ENCODE measurements around the gene PTGS1. TPM values are rescaled to one million over a fixed set of nuclear protein-coding genes. Genes with fewer than 3 reads are reported as not detected.

Gene PTGS1
- total and polyA plus RNA-seq, 2 of the 8 experiments (the other 6 are each of a cell fraction or from before 2014, with no cell fraction given), result 1.1 to 1.9 TPM

GRCh38 chr9:122442568-122442967 is 71.7 kb downstream of the PTGS1 start:
- H3K23me2 ChIP-seq (ENCODE audit: low read depth, low read length), result no peaks in the 10 kb centered on the region
- no peak overlapping the region for H3K14ac ChIP-seq (ENCODE audit: insufficient read length)
- no peak overlapping the region for H2BK12ac ChIP-seq (ENCODE audit: low read depth, low read length)
- no peaks in the 10 kb centered on the region for H4K20me1 ChIP-seq (replicated peaks in 1 of 2; ENCODE audit: control insufficient read depth in 1 of 2, insufficient read depth in 2 of 2, low read length in 2 of 2)
- H3K27me3 ChIP-seq (replicated peaks in 1 of 4; ENCODE audit: control insufficient read depth in 3 of 4, extremely low read depth in 1 of 4, insufficient read depth in 3 of 4, low read length in 3 of 4), result no peaks in the 10 kb centered on the region
- no peaks in the 10 kb centered on the region for H3K79me2 ChIP-seq (ENCODE audit: control insufficient read depth in 1 of 2, insufficient read depth in 2 of 2, low read length in 2 of 2)
- FAIRE-seq (no peak), DNase-seq (ENCODE audit: low read depth in 1 of 2, low spot score in 2 of 2) (no peak)
- H3K9ac ChIP-seq (replicated peaks in 1 of 4; ENCODE audit: extremely low read depth in 1 of 4, low read depth in 3 of 4, low read length in 3 of 4), result no peak overlapping the region
- 61% methylated on average over 1 of the region's 1 CpG; no CpG with 5 or more reads in 1 of the 2 experiments for WGBS, 2 experiments (ENCODE audit: extremely low coverage in 1 of 2, insufficient coverage in 1 of 2, insufficient read length in 1 of 2, insufficient replicate concordance in 2 of 2, low coverage in 1 of 2, low lambda C conversion rate in 2 of 2, missing lambda C conversion rate in 1 of 2)
- no peak overlapping the region for H3K18ac ChIP-seq (ENCODE audit: extremely low read depth, low read length)
- H2BK15ac ChIP-seq (ENCODE audit: low read length), result no peak overlapping the region
- H4K5ac ChIP-seq (ENCODE audit: insufficient read length, low read depth, low read length), result no peak overlapping the region
- H2AK5ac ChIP-seq (ENCODE audit: low read depth, low read length), result no peak overlapping the region
- no peak overlapping the region for H2BK20ac ChIP-seq (ENCODE audit: low read length)
- H3K56ac ChIP-seq (replicated peaks; ENCODE audit: insufficient read length, low read depth, low read length), result no peak overlapping the region
- no peak overlapping the region for H4K8ac ChIP-seq (ENCODE audit: extremely low read depth, insufficient read depth, low read length)
- H3K23ac ChIP-seq (ENCODE audit: insufficient read length), result no peak overlapping the region
- no peak overlapping the region for H3K4me3 ChIP-seq (ENCODE audit: extremely low read depth in 1 of 4, insufficient read depth in 2 of 4, low read depth in 3 of 4, low read length in 4 of 4)
- no peak overlapping the region for H2BK5ac ChIP-seq (ENCODE audit: low read depth, low read length)
- H3K36me3 ChIP-seq (ENCODE audit: control insufficient read depth in 2 of 4, insufficient read depth in 4 of 4, low read length in 3 of 4), result no peaks in the 10 kb centered on the region
- no peak overlapping the region for H2BK120ac ChIP-seq (replicated peaks; ENCODE audit: low read depth, low read length)
- no peaks in the 10 kb centered on the region for H3K79me1 ChIP-seq (ENCODE audit: low read depth, low read length)
- H4K91ac ChIP-seq (replicated peaks; ENCODE audit: insufficient read length, low read length), result no peak overlapping the region
- H3K4me2 ChIP-seq (ENCODE audit: insufficient read depth in 1 of 2, low read depth in 2 of 2, low read length in 2 of 2), result no peak overlapping the region
- no peak overlapping the region for H3K27ac ChIP-seq (ENCODE audit: low read depth, low read length)
- H3K9me3 ChIP-seq (ENCODE audit: insufficient read depth in 2 of 2, low read depth in 1 of 2, low read length in 1 of 2), result peaks cover 46 to 73% of the 10 kb centered on the region in 2 experiments
- no peak overlapping the region for H2AFZ ChIP-seq (ENCODE audit: low read length)
- ChIA-PET CTCF (ENCODE audit: partially characterized antibody) (interaction anchor here (0.6 to 1.5 kb wide), 5 partner anchors 10 to 316 kb away, joined by 3 read pairs; no protein-coding TSS in a partner anchor), POLR2A (ENCODE audit: partially characterized antibody) (no interaction called here)
- H3K4me1 ChIP-seq (replicated peaks in 1 of 4; ENCODE audit: control insufficient read depth in 3 of 4, insufficient read depth in 4 of 4, low read length in 3 of 4), result no peaks in the 10 kb centered on the region
- no peak overlapping the region for H3K4ac ChIP-seq (replicated peaks; ENCODE audit: insufficient read length, low read depth, low read length)
- TF ChIP-seq EZH2 (IDR thresholded peaks at IDR 0.05; ENCODE audit: low read depth, low read length, severe bottlenecking) (no peak), SRF (IDR thresholded peaks at IDR 0.05; ENCODE audit: low read depth, low read length) (no peak), TBP (IDR thresholded peaks at IDR 0.05; ENCODE audit: low read depth, low read length) (no peak), SP1 (IDR thresholded peaks at IDR 0.05; ENCODE audit: low read depth, low read length) (no peak), BACH1 (IDR thresholded peaks at IDR 0.05; ENCODE audit: low read length) (no peak), FOSL1 (IDR thresholded peaks at IDR 0.05; ENCODE audit: insufficient read depth, low read depth, low read length) (no peak), RAD21 (IDR thresholded peaks at IDR 0.05 in 1 of 2, conservative IDR thresholded peaks at IDR 0.05 in 1 of 2; ENCODE audit: low read depth in 2 of 2, low read length in 2 of 2) (no peak), KDM5A (IDR thresholded peaks at IDR 0.05; ENCODE audit: low read length) (no peak), CEBPB (IDR thresholded peaks at IDR 0.05; ENCODE audit: low read depth, low read length) (no peak), JUND (IDR thresholded peaks at IDR 0.05; ENCODE audit: low read length) (no peak), EGR1 (IDR thresholded peaks at IDR 0.05; ENCODE audit: borderline replicate concordance, low read depth, low read length) (no peak), SAP30 (IDR thresholded peaks at IDR 0.05; ENCODE audit: insufficient read depth, insufficient replicate concordance, low read length) (no peak), SP4 (IDR thresholded peaks at IDR 0.05; ENCODE audit: low read length) (no peak), CREB1 (IDR thresholded peaks at IDR 0.05) (no peak), KDM4A (IDR thresholded peaks at IDR 0.05; ENCODE audit: low read depth, low read length, severe bottlenecking) (no peak), ASH2L (IDR thresholded peaks at IDR 0.05; ENCODE audit: low read length) (no peak)

Measured in H1 (cell line).